Skeletal muscle satellite cell (primary cell): ENCODE measurements around the gene NFE2L3.
A peak's percentile ranks its signal among the peaks of the same experiment; 100 is the strongest.

ENCODE experiments used
- H3K27me3 ChIP-seq: 2 replicates; pipeline ENCODE4 v1.7.0; 2013; ENCODE audit warnings: low read length; ENCODE audit not compliant: control insufficient read depth, insufficient read depth
- H3K36me3 ChIP-seq: 2 replicates; pipeline ENCODE4 v1.7.0; 2013; ENCODE audit warnings: mild to moderate bottlenecking, control low read depth, low read length; ENCODE audit not compliant: insufficient read depth
- H3K4me1 ChIP-seq: 2 replicates; pipeline ENCODE4 v1.7.0; 2013; ENCODE audit warnings: low read length; ENCODE audit not compliant: control insufficient read depth, insufficient read depth
- H3K4me2 ChIP-seq: 2 replicates; pipeline ENCODE4 v1.7.0; 2013; ENCODE audit warnings: mild to moderate bottlenecking, low read length
- H3K4me3 ChIP-seq: 2 replicates; pipeline ENCODE4 v1.7.0; 2013; ENCODE audit warnings: low read length
- H3K9ac ChIP-seq: 2 replicates; pipeline ENCODE4 v1.7.0; 2013; ENCODE audit warnings: mild to moderate bottlenecking, low read depth, low read length, moderate library complexity
- H3K9me3 ChIP-seq: replicated peaks from 2 replicates; pipeline ENCODE4 v1.7.0; 2013; ENCODE audit warnings: mild to moderate bottlenecking, control low read depth, low read length

The NFE2L3 gene

GRCh38 chr7:26198781-26199169 is 46.8 kb downstream of the NFE2L3 start:
- Histone ChIP-seq H3K4me3 (peak overlapping the region; percentile 98), H3K9ac (peak overlapping the region; percentile 100), H3K27me3 (no peaks in the 10 kb centered on the region), H3K36me3 (peaks cover 68% of the 10 kb centered on the region), H3K4me1 (peaks cover 33% of the 10 kb centered on the region), H3K4me2 (peak overlapping the region; percentile 83), H3K9me3 (no peaks in the 10 kb centered on the region)

DNA sequence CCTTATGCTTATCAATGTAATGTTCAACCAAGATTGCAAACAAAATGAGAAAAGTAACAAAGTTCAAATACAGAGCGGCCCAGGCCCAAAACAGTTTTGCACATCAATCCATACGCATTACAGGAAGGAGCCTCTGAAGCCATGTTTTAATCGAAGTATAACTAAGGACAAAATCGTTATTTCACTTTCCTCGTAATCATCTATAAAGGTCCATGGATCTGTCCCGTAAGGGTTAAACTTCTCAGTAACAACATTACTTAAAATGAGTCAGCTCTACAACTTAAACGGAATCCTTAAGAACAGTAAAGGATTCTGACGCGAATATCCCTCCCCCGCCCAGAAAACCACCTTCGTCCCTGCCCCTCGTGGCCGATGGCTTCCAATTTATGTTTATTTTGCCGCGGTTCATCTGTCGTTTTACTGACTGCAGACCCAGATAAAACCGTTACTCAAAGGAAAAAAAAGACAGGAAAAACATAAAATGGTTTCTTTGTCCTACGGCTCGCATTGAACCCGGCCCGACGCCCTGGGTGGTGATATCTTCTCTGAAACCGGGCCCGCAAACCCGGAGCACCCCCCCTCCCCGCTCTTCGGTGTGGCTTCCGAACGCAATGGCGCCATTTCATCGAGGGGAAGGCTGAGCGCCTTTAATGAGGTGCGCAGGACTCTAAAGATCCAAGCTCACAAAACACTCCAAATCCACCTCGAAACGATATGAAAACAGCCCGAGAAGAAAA is 47.5 kb downstream of the NFE2L3 start:
- Histone ChIP-seq H3K4me2 (peak overlapping the region; percentile 83), H3K27me3 (no peaks in the 10 kb centered on the region), H3K36me3 (peaks cover 65% of the 10 kb centered on the region), H3K4me3 (peak overlapping the region; percentile 98), H3K9me3 (no peaks in the 10 kb centered on the region), H3K9ac (peak overlapping the region; percentile 100), H3K4me1 (peaks cover 40% of the 10 kb centered on the region)

DNA sequence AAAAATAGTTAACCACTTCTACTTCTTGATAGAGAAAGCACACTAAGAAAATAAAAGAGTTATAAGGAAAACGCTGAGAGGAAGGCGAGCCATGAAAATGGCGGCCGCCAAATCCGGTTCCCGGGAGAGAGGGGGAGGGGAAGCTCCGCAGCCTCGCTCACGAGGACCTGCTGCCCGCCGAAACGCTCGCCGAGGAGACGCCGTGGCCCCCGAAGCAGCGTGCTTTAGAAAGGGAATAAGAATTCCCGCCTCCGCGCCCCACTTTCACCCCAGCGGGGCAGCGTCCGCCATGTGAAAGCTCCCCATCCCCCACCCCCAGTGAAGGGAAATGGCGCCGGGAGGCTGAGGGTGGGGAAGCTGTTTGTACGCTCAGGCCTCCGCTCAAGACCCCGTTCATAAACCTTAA is 48.0 kb downstream of the NFE2L3 start:
- Histone ChIP-seq H3K9ac (peak overlapping the region; percentile 100), H3K27me3 (no peaks in the 10 kb centered on the region), H3K4me3 (peak overlapping the region; percentile 98), H3K9me3 (no peaks in the 10 kb centered on the region), H3K4me1 (peaks cover 42% of the 10 kb centered on the region), H3K36me3 (peaks cover 62% of the 10 kb centered on the region), H3K4me2 (peak overlapping the region; percentile 83)

- Histone ChIP-seq H3K4me3 (peak within 1 kb of the TSS; percentile 98), H3K9ac (peak within 1 kb of the TSS; percentile 100), H3K4me2 (peak within 1 kb of the TSS; percentile 93), H3K27me3 (no peaks in the 10 kb centered on the region), H3K4me1 (peaks cover 44% of the 10 kb centered on the region), H3K9me3 (no peaks in the 10 kb centered on the region), H3K36me3 (peaks cover 59% of the 10 kb centered on the region)
Measured at GRCh38 chr7:26200444-26201246, 48.6 kb downstream of the NFE2L3 start, which contains the start of gene HNRNPA2B1. HNRNPA2B1 (minus strand) TSS chr7:26200746; CDS start chr7:26200577, 169 bp downstream.

- peaks cover 58% of the 10 kb centered on the region for H3K36me3 ChIP-seq
- no peaks in the 10 kb centered on the region for H3K27me3 ChIP-seq
- H3K9ac ChIP-seq: peak within 1 kb of the TSS; percentile 100
- peaks cover 37% of the 10 kb centered on the region for H3K4me1 ChIP-seq
- H3K4me2 ChIP-seq: peak within 1 kb of the TSS; percentile 93
- H3K4me3 ChIP-seq: peak within 1 kb of the TSS; percentile 98
- no peaks in the 10 kb centered on the region for H3K9me3 ChIP-seq
Measured at GRCh38 chr7:26201247-26202018, 49.4 kb downstream of the NFE2L3 start, which contains the start of gene CBX3. CBX3 (plus strand) TSS chr7:26201745; CDS start chr7:26202999, 1,254 bp downstream.

DNA sequence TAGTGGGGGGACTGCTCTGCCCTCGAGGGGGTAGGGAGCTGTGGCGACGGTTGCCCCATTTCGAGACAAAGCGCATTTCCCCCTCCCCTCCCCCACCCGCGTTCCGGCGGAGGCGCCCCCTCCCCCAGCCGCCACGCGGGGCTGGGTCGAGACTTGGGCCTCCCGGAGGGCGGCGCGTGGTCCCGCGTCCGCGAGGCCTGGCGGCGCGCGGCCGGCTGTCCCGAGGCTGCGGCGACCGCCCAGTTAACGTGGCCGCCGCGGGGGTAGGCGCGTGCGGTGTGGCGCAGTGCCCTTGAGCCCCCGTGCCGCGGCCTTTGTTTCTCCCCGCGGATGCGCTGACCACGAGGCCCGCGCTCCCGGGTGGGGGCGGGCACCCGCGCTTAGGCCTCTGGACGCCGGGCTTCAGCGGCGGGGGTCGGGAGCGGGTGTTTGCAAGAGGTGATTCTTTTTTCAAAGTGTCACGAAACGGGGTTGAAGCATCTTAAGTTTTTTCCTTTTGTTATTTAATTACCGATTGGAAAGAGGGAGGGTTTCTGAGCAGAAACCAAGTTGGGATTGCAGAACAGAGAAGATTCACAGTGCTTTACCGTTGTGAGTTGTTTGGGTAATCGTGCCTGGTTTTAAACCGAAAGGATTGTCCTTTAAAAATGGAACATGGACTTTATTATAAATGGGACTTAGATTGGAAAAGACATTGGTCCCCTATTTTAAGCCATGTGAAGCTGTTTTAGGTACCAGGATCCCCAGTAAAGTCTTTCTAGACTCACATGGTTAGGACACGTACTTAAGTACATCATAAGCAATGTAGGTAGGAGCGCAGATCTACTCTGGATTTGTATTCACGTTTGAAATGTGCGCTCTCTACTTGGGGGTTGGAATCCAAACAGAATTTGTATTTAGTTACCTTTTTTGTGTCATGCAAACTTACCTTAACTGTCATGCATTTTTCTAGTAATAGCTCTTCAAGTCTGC is 50.3 kb downstream of the NFE2L3 start:
- Histone ChIP-seq H3K4me1 (peaks cover 29% of the 10 kb centered on the region), H3K27me3 (no peaks in the 10 kb centered on the region), H3K4me3 (peak overlapping the region; percentile 98), H3K9ac (peak overlapping the region; percentile 100), H3K9me3 (no peaks in the 10 kb centered on the region), H3K4me2 (peak overlapping the region; percentile 93), H3K36me3 (peaks cover 58% of the 10 kb centered on the region)

DNA sequence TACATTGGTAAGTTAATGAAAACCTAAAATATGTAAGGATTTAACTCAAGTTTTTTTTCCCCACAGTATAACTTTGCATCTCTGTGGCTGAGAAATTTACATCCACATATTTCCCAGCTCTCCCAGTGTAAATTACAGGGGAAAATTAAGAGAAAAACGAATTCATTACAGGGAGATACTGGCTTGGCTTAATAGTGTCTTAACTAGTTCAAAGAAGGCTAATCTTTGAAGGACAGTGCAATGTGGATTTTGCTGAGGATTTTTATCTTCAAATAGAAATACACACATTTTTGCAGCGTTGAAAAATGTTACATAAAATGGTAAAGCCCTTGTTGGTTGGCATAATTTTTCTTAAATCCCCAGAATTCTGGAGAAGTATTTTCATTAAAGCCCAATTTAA is 51.0 kb downstream of the NFE2L3 start:
- no peaks in the 10 kb centered on the region for H3K27me3 ChIP-seq
- H3K4me2 ChIP-seq: peak overlapping the region; percentile 93
- no peaks in the 10 kb centered on the region for H3K9me3 ChIP-seq
- H3K36me3 ChIP-seq: peaks cover 59% of the 10 kb centered on the region
- H3K4me1 ChIP-seq: peaks cover 26% of the 10 kb centered on the region
- H3K4me3 ChIP-seq: peak overlapping the region; percentile 98
- peak overlapping the region; percentile 100 for H3K9ac ChIP-seq

DNA sequence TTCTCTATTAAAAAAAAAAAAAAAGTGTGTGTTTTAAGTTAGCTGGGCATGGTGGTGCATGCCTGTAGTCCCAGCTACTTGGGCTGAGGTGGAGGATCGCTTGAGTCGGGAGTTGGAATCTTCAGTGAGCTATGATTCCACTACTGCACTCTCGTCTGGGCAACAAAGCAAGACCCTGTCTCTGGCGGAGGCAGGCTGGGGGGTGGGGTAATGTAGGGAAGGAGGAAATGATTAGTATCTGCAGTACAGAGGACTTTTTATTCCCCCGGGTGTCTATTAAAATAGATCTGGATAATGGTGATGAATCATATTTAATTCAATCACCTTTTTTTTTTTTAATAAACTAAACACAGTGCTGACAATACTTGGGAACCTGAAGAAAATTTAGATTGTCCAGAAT is 56.0 kb downstream of the NFE2L3 start:
- Histone ChIP-seq H3K9ac (no peak overlapping the region), H3K4me3 (no peak overlapping the region), H3K4me2 (no peak overlapping the region), H3K36me3 (peaks cover 81% of the 10 kb centered on the region), H3K4me1 (peaks cover 24% of the 10 kb centered on the region), H3K9me3 (no peaks in the 10 kb centered on the region), H3K27me3 (no peaks in the 10 kb centered on the region)

GRCh38 chr7:26212921-26213718 is 61.1 kb downstream of the NFE2L3 start:
- Histone ChIP-seq H3K9me3 (no peaks in the 10 kb centered on the region), H3K4me1 (no peaks in the 10 kb centered on the region), H3K27me3 (no peaks in the 10 kb centered on the region), H3K4me2 (no peak overlapping the region), H3K4me3 (no peak overlapping the region), H3K9ac (no peak overlapping the region), H3K36me3 (peaks cover 48% of the 10 kb centered on the region)
